HepG2 (cell line): Measurements from ENCODE around the gene MAP3K20.

Experiments
- BATF2 ChIP-seq: sonication (generic); formaldehyde crosslinking; IDR thresholded peaks from 2 replicates; pipeline ENCODE4 v1.8.0; 2022; ENCODE audit warnings: mild to moderate bottlenecking, missing genetic modification reagents, moderate library complexity
- GZF1 ChIP-seq: sonication (generic); formaldehyde crosslinking; IDR thresholded peaks from 2 replicates; pipeline ENCODE4 v1.5.1; 2020; ENCODE audit warnings: mild to moderate bottlenecking, missing genetic modification reagents
- ZNF124 ChIP-seq: sonication (generic); formaldehyde crosslinking; IDR thresholded peaks from 2 replicates; pipeline ENCODE4 v1.4.0; 2020; ENCODE audit warnings: missing genetic modification reagents

DNA sequence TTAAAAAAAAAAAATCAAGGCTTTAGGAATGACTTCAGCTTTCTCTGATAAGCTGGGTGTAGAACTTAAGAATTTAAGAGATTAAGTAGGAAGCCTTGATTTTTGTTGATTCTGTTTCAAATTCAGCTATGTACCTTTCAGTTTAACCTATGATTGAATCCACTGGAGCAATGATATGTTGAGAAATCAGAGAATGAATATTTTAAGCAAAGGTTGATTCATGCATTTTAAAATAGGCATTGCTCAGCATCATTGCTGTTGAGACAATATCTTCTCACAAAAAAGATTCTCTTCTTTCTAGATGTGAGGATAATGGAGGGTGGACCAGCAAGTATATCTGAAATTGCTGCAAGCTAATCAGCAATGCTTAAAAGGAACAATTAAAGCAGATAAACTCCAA lies 109.8 kb downstream of the MAP3K20 start:
- TF ChIP-seq ZNF124 (no peak), GZF1 (CRISPR knock-in tag) (no peak), BATF2 (no peak)
